Large intestine (tissue), 3 donors: Measurements from ENCODE around the gene APP. TPM values are rescaled to one million over a fixed set of nuclear protein-coding genes. Genes with fewer than 3 reads are reported as not detected.
"Not testable (repeated sequence)": the region's sequence is repeated elsewhere in the genome, so short reads cannot be mapped to it uniquely, and the experiment has no call there.

Experiments
- DNase-seq, 2 donors: peaks; one replicate each; pipeline versions ENCODE4 v3.0.0 to v3.0.0-alpha.2; 2013
- H3K27ac ChIP-seq: one replicate; pipeline ENCODE4 v1.5.1; 2013; ENCODE audit warnings: low read length
- H3K27me3 ChIP-seq: 2 replicates; pipeline ENCODE4 v1.6.1; 2013; ENCODE audit warnings: low read length; ENCODE audit not compliant: control insufficient read depth, insufficient read depth
- H3K36me3 ChIP-seq: 2 replicates; pipeline ENCODE4 v1.6.1; 2013; ENCODE audit warnings: low read length; ENCODE audit not compliant: control insufficient read depth, insufficient read depth
- H3K4me1 ChIP-seq: one replicate; pipeline ENCODE4 v1.6.1; 2013; ENCODE audit warnings: low read length; ENCODE audit not compliant: control insufficient read depth, insufficient read depth
- H3K4me3 ChIP-seq: one replicate; pipeline ENCODE4 v1.5.1; 2013; ENCODE audit warnings: low read length
- H3K9me3 ChIP-seq: one replicate; pipeline ENCODE4 v1.6.1; 2013; ENCODE audit warnings: mild to moderate bottlenecking, low read depth, low read length, moderate library complexity; ENCODE audit not compliant: control insufficient read depth
- WGBS: methylation state at CpG from one replicate; pipeline ENCODE4 v1.1.5; 2013; ENCODE audit warnings: low lambda C conversion rate; ENCODE audit not compliant: insufficient coverage; 5-methylcytosine and 5-hydroxymethylcytosine counted together
- polyA plus RNA-seq: library from polyadenylated mRNA; unstranded; fragments of 120-200 nt; gene quantifications from one replicate; pipeline ENCODE4 v1.2.1, GENCODE V29; 2013

APP gene
- polyA plus RNA-seq, 1 donor = 265 TPM

GRCh38 chr21:26012482-26012881 is 158.1 kb downstream of the APP start:
- not testable (repeated sequence) for DNase-seq, H3K9me3 ChIP-seq, H3K36me3 ChIP-seq, H3K27me3 ChIP-seq, H3K4me1 ChIP-seq, H3K4me3 ChIP-seq, H3K27ac ChIP-seq
- no CpG with 5 or more reads among the region's 4 CpGs for WGBS

GRCh38 chr21:26011292-26011940 is 159.2 kb downstream of the APP start:
- DNase-seq = no peak
- Histone ChIP-seq H3K4me1 (no peaks in the 10 kb centered on the region), H3K9me3 (no peaks in the 10 kb centered on the region), H3K4me3 (no peak overlapping the region), H3K27me3 (no peaks in the 10 kb centered on the region), H3K27ac (no peak overlapping the region), H3K36me3 (no peaks in the 10 kb centered on the region)
- no CpG with 5 or more reads among the region's 6 CpGs for WGBS

- Histone ChIP-seq H3K9me3 (no peaks in the 10 kb centered on the region), H3K36me3 (no peaks in the 10 kb centered on the region), H3K4me3 (no peak overlapping the region), H3K4me1 (no peaks in the 10 kb centered on the region), H3K27me3 (no peaks in the 10 kb centered on the region), H3K27ac (no peak overlapping the region)
- 100% methylated on average over 1 of the region's 8 CpGs for WGBS
- no peak for DNase-seq
These were observed 162.5 kb downstream of the APP start for GRCh38 chr21:26007951-26008498.

GRCh38 chr21:26005464-26005863 is 165.1 kb downstream of the APP start:
- DNase-seq = no peak
- Histone ChIP-seq H3K27ac (no peak overlapping the region), H3K36me3 (peaks cover 3% of the 10 kb centered on the region), H3K4me1 (no peaks in the 10 kb centered on the region), H3K27me3 (no peaks in the 10 kb centered on the region), H3K4me3 (no peak overlapping the region), H3K9me3 (no peaks in the 10 kb centered on the region)
- WGBS = no CpG with 5 or more reads among the region's 1 CpG

GRCh38 chr21:26003404-26003803 is 167.2 kb downstream of the APP start:
- WGBS = 100% methylated on average over 1 of the region's 4 CpGs
- peaks cover 3% of the 10 kb centered on the region for H3K36me3 ChIP-seq

GRCh38 chr21:26001356-26001755 is 169.2 kb downstream of the APP start:
- Histone ChIP-seq H3K9me3 (no peaks in the 10 kb centered on the region), H3K27ac (no peak overlapping the region), H3K4me3 (no peak overlapping the region), H3K36me3 (peaks cover 7% of the 10 kb centered on the region), H3K4me1 (peaks cover 10% of the 10 kb centered on the region), H3K27me3 (no peaks in the 10 kb centered on the region)
- no peak for DNase-seq
- WGBS = no CpG with 5 or more reads among the region's 5 CpGs

More at GRCh38 chr21:26003404-26003803, 167.2 kb downstream of the APP start:
- DNase-seq = no peak
- no peaks in the 10 kb centered on the region for H3K9me3 ChIP-seq
- peaks cover 7% of the 10 kb centered on the region for H3K4me1 ChIP-seq
- no peak overlapping the region for H3K27ac ChIP-seq
- H3K27me3 ChIP-seq = no peaks in the 10 kb centered on the region
- H3K4me3 ChIP-seq = no peak overlapping the region

GRCh38 chr21:25999921-26000582 is 170.5 kb downstream of the APP start:
- DNase-seq = peak in 1 of 2 donors; percentile 26
- no peaks in the 10 kb centered on the region for H3K27me3 ChIP-seq
- H3K4me1 ChIP-seq = peaks cover 10% of the 10 kb centered on the region
- H3K9me3 ChIP-seq = no peaks in the 10 kb centered on the region
- H3K27ac ChIP-seq = no peak overlapping the region
- 100% methylated on average over 1 of the region's 19 CpGs for WGBS
- H3K4me3 ChIP-seq = no peak overlapping the region
- peaks cover 7% of the 10 kb centered on the region for H3K36me3 ChIP-seq

- Histone ChIP-seq H3K27ac (peak overlapping the region; percentile 44), H3K27me3 (no peaks in the 10 kb centered on the region), H3K36me3 (peaks cover 13% of the 10 kb centered on the region), H3K4me3 (no peak overlapping the region), H3K4me1 (peaks cover 10% of the 10 kb centered on the region), H3K9me3 (no peaks in the 10 kb centered on the region)
- peak; percentile 43 to 78 for DNase-seq
- WGBS = no CpG with 5 or more reads among the region's 4 CpGs
These were observed 172.6 kb downstream of the APP start for GRCh38 chr21:25997788-25998611.

- DNase-seq = no peak
- WGBS = 90% methylated on average over 5 of the region's 9 CpGs
These were observed 175.3 kb downstream of the APP start for GRCh38 chr21:25995278-25995677.

GRCh38 chr21:25994758-25995163 is 175.8 kb downstream of the APP start:
- DNase-seq = no peak
- H3K4me1 ChIP-seq = peaks cover 5% of the 10 kb centered on the region
- no peak overlapping the region for H3K4me3 ChIP-seq
- H3K36me3 ChIP-seq = peaks cover 14% of the 10 kb centered on the region
- H3K27ac ChIP-seq = no peak overlapping the region
- WGBS = 100% methylated on average over 1 of the region's 1 CpG
- H3K27me3 ChIP-seq = no peaks in the 10 kb centered on the region
- no peaks in the 10 kb centered on the region for H3K9me3 ChIP-seq

More at GRCh38 chr21:25995278-25995677, 175.3 kb downstream of the APP start:
- Histone ChIP-seq H3K9me3 (no peaks in the 10 kb centered on the region), H3K27ac (no peak overlapping the region), H3K4me1 (peaks cover 10% of the 10 kb centered on the region), H3K27me3 (no peaks in the 10 kb centered on the region), H3K36me3 (peaks cover 14% of the 10 kb centered on the region), H3K4me3 (no peak overlapping the region)
